IMR-90 (cell line): Measurements from ENCODE around the gene SV2C. TPM values are rescaled to one million over a fixed set of nuclear protein-coding genes. Genes with fewer than 3 reads are reported as not detected.

Source experiments
- ATAC-seq: fragments of 200-7000 bp; cut with Tn5 transposase; 2 replicates; pipeline ENCODE4 v1.9.1; 2020; ENCODE audit warnings: low read depth, mild to moderate bottlenecking, moderate library complexity
- BruUV-seq: library from RNA; stranded (reverse); fragments of 400-500 nt; replicated peaks from 2 replicates; lab custom pipeline; 2021; lab: Mats Ljungman, UMichigan
- CTCF ChIA-PET: fragments of 300-600 bp; formaldehyde crosslinking; extraction: SDS; loops from one replicate; lab custom pipeline; 2021; ENCODE audit warnings: antibody characterized with exemption; lab: Yijun Ruan, JAX
- POLR2A ChIA-PET: fragments of 300-600 bp; sonication (Branson Sonifier 250); formaldehyde crosslinking; loops from one replicate; lab custom pipeline; 2022; ENCODE audit warnings: antibody characterized with exemption; ENCODE audit not compliant: unreplicated experiment; lab: Charles Lee
- DNase-seq: peaks from one replicate; pipeline ENCODE4 v3.0.0; 2013
- H2AFZ ChIP-seq: replicated peaks from 2 replicates; pipeline ENCODE3; 2013; ENCODE audit warnings: low read length, mild to moderate bottlenecking; ENCODE audit not compliant: poor library complexity
- H2AK5ac ChIP-seq: 2 replicates; pipeline ENCODE4 v1.6.1; 2013; ENCODE audit warnings: low read depth, low read length, inconsistent platforms
- H2AK9ac ChIP-seq: replicated peaks from 2 replicates; pipeline ENCODE3; 2013; ENCODE audit warnings: mild to moderate bottlenecking, low read depth, low read length, moderate library complexity; ENCODE audit not compliant: poor library complexity
- H2BK120ac ChIP-seq: 2 replicates; pipeline ENCODE4 v1.6.1; 2013; ENCODE audit warnings: low read depth, low read length, inconsistent platforms
- H2BK15ac ChIP-seq: 3 replicates; pipeline ENCODE4 v1.6.1; 2013; ENCODE audit warnings: low read depth, low read length, inconsistent platforms
- H2BK20ac ChIP-seq: 2 replicates; pipeline ENCODE4 v1.6.1; 2013; ENCODE audit warnings: low read depth, mild to moderate bottlenecking, inconsistent platforms, low read length, moderate library complexity
- H2BK5ac ChIP-seq: 2 replicates; pipeline ENCODE4 v1.6.1; 2013; ENCODE audit warnings: mild to moderate bottlenecking, low read depth, low read length, inconsistent platforms; ENCODE audit not compliant: poor library complexity, severe bottlenecking
- H3K14ac ChIP-seq: replicated peaks from 2 replicates; pipeline ENCODE4 v1.6.1; 2013; ENCODE audit warnings: low read depth, low read length, inconsistent platforms
- H3K18ac ChIP-seq: 2 replicates; pipeline ENCODE4 v1.6.1; 2013; ENCODE audit warnings: low read depth, low read length, control low read depth
- H3K23ac ChIP-seq: 2 replicates; pipeline ENCODE4 v1.6.1; 2013; ENCODE audit warnings: low read depth, low read length, inconsistent platforms
- H3K27ac ChIP-seq: 2 replicates; pipeline ENCODE4 v1.5.1; 2013; ENCODE audit warnings: mild to moderate bottlenecking, control low read depth, low read length; ENCODE audit not compliant: insufficient read depth
- H3K27me3 ChIP-seq: 2 replicates; pipeline ENCODE4 v1.6.1; 2013; ENCODE audit warnings: low read length; ENCODE audit not compliant: control insufficient read depth, insufficient read depth
- H3K36me3 ChIP-seq: 2 replicates; pipeline ENCODE4 v1.6.1; 2013; ENCODE audit warnings: low read length, mixed read lengths; ENCODE audit not compliant: control insufficient read depth, insufficient read depth
- H3K4ac ChIP-seq: 2 replicates; pipeline ENCODE4 v1.6.1; 2013; ENCODE audit warnings: low read depth, low read length, inconsistent platforms
- H3K4me1 ChIP-seq: 2 replicates; pipeline ENCODE4 v1.6.1; 2013; ENCODE audit warnings: low read length, mixed read lengths; ENCODE audit not compliant: control insufficient read depth, insufficient read depth
- H3K4me2 ChIP-seq: 2 replicates; pipeline ENCODE4 v1.6.1; 2013; ENCODE audit warnings: low read depth, mild to moderate bottlenecking, control low read depth, low read length, moderate library complexity
- H3K4me3 ChIP-seq: 2 replicates; pipeline ENCODE4 v1.5.1; 2013; ENCODE audit warnings: low read depth, mild to moderate bottlenecking, control low read depth, low read length, moderate library complexity; ENCODE audit not compliant: insufficient read depth
- H3K56ac ChIP-seq: 2 replicates; pipeline ENCODE4 v1.6.1; 2013; ENCODE audit warnings: low read length, inconsistent platforms; ENCODE audit not compliant: insufficient read depth; ENCODE audit errors: extremely low read depth
- H3K79me1 ChIP-seq, 2 experiments: 2 replicates each; pipeline ENCODE4 v1.6.1; 2013; ENCODE audit warnings: low read length in 2 of 2, inconsistent platforms in 1 of 2, low read depth in 1 of 2
- H3K9ac ChIP-seq: 2 replicates; pipeline ENCODE4 v1.6.1; 2013; ENCODE audit warnings: low read depth, low read length, control low read depth
- H3K9me1 ChIP-seq: 2 replicates; pipeline ENCODE4 v1.6.1; 2013; ENCODE audit warnings: low read length, inconsistent platforms; ENCODE audit not compliant: insufficient read depth
- H3K9me3 ChIP-seq: 2 replicates; pipeline ENCODE4 v1.6.1; 2013; ENCODE audit warnings: low read length; ENCODE audit not compliant: control insufficient read depth, insufficient read depth
- H4K20me1 ChIP-seq: 2 replicates; pipeline ENCODE4 v1.6.1; 2013; ENCODE audit warnings: low read length, inconsistent platforms; ENCODE audit not compliant: insufficient read depth
- H4K5ac ChIP-seq: 2 replicates; pipeline ENCODE4 v1.6.1; 2013; ENCODE audit warnings: mild to moderate bottlenecking, low read depth, low read length, control low read depth
- H4K8ac ChIP-seq, 2 experiments: 2 replicates each; pipeline ENCODE4 v1.6.1; 2013; ENCODE audit warnings: low read depth in 2 of 2, low read length in 2 of 2, control low read depth in 1 of 2, inconsistent platforms in 1 of 2
- H4K91ac ChIP-seq: 2 replicates; pipeline ENCODE4 v1.6.1; 2013; ENCODE audit warnings: low read depth, low read length, inconsistent platforms; ENCODE audit not compliant: insufficient read depth
- MAZ ChIP-seq: IDR thresholded peaks from 2 replicates; pipeline ENCODE4 v1.6.1; 2012; ENCODE audit warnings: low read depth, mild to moderate bottlenecking, low read length, improper control_type of control experiment, moderate library complexity, borderline replicate concordance
- RCOR1 ChIP-seq: IDR thresholded peaks from 2 replicates; pipeline ENCODE4 v1.6.1; 2012; ENCODE audit warnings: mild to moderate bottlenecking, low read length, improper control_type of control experiment; ENCODE audit not compliant: insufficient replicate concordance
- WGBS, 2 experiments: methylation state at CpG; one replicate each; pipeline versions ENCODE4 v1.1.5 to v1.1.7; 2013; ENCODE audit warnings: missing lambda C conversion rate in 2 of 2; ENCODE audit not compliant: insufficient read length in 1 of 2; ENCODE audit errors: extremely low coverage in 2 of 2; 5-methylcytosine and 5-hydroxymethylcytosine counted together
- dilution Hi-C: fragments of 300-500 bp; cut with HindIII; formaldehyde crosslinking; loops from one replicate; pipeline ENCODE4 v1.14.3; 2018; ENCODE audit warnings: low sequenced_read_pairs; ENCODE audit not compliant: unreplicated experiment
- in situ Hi-C: fragments of 300-500 bp; cut with MboI; formaldehyde crosslinking; loops from 3 replicates; pipeline ENCODE4 v1.14.3; 2019; ENCODE audit warnings: low sequenced_read_pairs, inconsistent platforms, mixed read lengths
- intact Hi-C: fragments of 100-400 bp; cut with micrococcal nuclease; formaldehyde crosslinking; loops from 2 replicates; pipeline ENCODE4 v1.10.0; 2022
- polyA plus RNA-seq, 3 experiments: library from polyadenylated mRNA; depleted of rRNA; stranded (reverse); fragments of >200 nt; gene quantifications; 2 replicates each; pipeline ENCODE4 v1.2.3, GENCODE V29; 2012; ENCODE audit warnings: low replicate concordance in 1 of 3
- total RNA-seq: library from RNA; depleted of rRNA; stranded (reverse); fragments of >200 nt; gene quantifications from 2 replicates; pipeline ENCODE4 v1.2.3, GENCODE V29; 2012
- TF ChIP-seq, protein P1 (sequence below): conservative IDR thresholded peaks from 2 replicates; pipeline ENCODE4 v1.5.1; 2012; ENCODE audit warnings: mild to moderate bottlenecking, low read depth, low read length, improper control_type of control experiment

SV2C gene
- total and polyA plus RNA-seq, 2 of the 4 experiments (the other 2 are of a cell fraction) = not detected

- Histone ChIP-seq H3K9ac (no peak overlapping the region), H4K8ac (no peak overlapping the region), H2AFZ (no peak overlapping the region), H2AK5ac (no peak overlapping the region), H3K36me3 (no peaks in the 10 kb centered on the region), H3K14ac (no peak overlapping the region), H3K27me3 (no peaks in the 10 kb centered on the region; the same call in 1 of the 2 replicates), H2BK15ac (no peak overlapping the region), H3K79me1 (no peaks in the 10 kb centered on the region), H3K4me1 (no peaks in the 10 kb centered on the region), H2BK120ac (no peak overlapping the region), H3K4me2 (no peak overlapping the region), H3K4ac (no peak overlapping the region), H4K20me1 (no peaks in the 10 kb centered on the region), H3K9me1 (no peaks in the 10 kb centered on the region), H3K9me3 (no peaks in the 10 kb centered on the region), H4K5ac (no peak overlapping the region), H2AK9ac (no peak overlapping the region), H3K4me3 (no peak overlapping the region), H2BK5ac (no peak overlapping the region), H4K91ac (no peak overlapping the region), H3K23ac (no peak overlapping the region), H3K56ac (no peak overlapping the region), H3K27ac (no peak overlapping the region), H3K18ac (no peak overlapping the region), H2BK20ac (no peak overlapping the region)
- dilution Hi-C loops (no loop called here), in situ Hi-C loops (no loop called here), intact Hi-C loops (no loop called here)
- ChIA-PET CTCF (no interaction called here), POLR2A (no interaction called here)
- TF ChIP-seq MAZ (no peak), RCOR1 (no peak)
- TF ChIP-seq, protein P1, sequence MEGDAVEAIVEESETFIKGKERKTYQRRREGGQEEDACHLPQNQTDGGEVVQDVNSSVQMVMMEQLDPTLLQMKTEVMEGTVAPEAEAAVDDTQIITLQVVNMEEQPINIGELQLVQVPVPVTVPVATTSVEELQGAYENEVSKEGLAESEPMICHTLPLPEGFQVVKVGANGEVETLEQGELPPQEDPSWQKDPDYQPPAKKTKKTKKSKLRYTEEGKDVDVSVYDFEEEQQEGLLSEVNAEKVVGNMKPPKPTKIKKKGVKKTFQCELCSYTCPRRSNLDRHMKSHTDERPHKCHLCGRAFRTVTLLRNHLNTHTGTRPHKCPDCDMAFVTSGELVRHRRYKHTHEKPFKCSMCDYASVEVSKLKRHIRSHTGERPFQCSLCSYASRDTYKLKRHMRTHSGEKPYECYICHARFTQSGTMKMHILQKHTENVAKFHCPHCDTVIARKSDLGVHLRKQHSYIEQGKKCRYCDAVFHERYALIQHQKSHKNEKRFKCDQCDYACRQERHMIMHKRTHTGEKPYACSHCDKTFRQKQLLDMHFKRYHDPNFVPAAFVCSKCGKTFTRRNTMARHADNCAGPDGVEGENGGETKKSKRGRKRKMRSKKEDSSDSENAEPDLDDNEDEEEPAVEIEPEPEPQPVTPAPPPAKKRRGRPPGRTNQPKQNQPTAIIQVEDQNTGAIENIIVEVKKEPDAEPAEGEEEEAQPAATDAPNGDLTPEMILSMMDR = no peak
- ATAC-seq (no peak), DNase-seq (no peak)
- WGBS, 2 experiments = no CpG with 5 or more reads among the region's 6 CpGs
- BruUV-seq = no TSS peak
These were observed 206.5 kb downstream of the SV2C start for GRCh38 chr5:76289692-76290091.
